Measurements from ENCODE around the gene GYPC.

DNA sequence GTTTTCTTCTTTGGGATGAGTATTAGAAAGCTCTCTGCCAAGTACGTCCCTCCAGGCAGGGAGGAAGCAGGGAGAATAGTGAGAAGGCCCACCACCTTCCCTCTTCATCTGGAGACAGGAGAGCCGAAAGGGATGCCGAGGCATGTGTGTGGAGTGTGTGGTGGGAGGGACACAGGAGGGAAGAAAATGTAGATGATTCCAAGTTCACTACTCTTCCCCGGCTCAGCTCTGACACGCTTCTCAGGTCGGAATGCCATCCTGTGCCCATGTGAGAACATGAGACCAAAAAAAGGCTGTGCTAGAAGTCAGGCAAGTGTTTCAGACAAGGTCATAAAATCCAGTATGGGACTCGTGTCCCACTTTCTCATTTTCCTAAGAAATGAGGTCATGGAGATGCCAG, 47.4 kb downstream of the GYPC start:
- TF ChIP-seq GATA2 (IDR thresholded peaks at IDR 0.05; ENCODE audit: low read depth, low read length) (no peak), GATA3 (IDR thresholded peaks at IDR 0.05; ENCODE audit: low read depth, low read length) (no peak)

Measured in SH-SY5Y (cell line).